Hematopoietic multipotent progenitor cell treated with erythropoietin and hydrocortisone succinate and interleukin-3 and kit ligand, for 6 days (in vitro differentiated cells): ENCODE results near the gene RGS11.

Source experiments
- DNase-seq: peaks from one replicate; pipeline ENCODE4 v3.0.0-alpha.2; 2015

The RGS11 gene

DNA sequence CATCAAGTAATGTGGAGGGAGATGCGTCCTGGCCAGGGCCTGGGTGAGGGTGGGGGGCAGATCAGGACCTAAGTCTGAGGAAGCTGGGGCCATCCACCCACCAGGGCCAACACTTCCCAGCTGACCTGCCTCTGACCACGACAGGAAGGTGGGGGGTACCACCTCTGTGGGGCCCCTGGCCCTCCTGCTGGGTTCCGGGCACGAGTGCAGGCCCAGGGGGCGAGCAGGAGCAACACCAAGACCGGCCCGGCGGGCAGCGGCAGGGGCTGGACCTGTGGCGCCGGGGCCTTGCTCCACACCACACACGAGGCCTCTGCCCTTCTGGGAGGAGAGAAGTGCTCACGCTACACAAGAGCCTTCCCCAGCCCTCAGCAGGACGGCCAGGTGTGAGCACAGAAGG is 20.5 kb upstream of the RGS11 start:
- DNase-seq: no peak

DNA sequence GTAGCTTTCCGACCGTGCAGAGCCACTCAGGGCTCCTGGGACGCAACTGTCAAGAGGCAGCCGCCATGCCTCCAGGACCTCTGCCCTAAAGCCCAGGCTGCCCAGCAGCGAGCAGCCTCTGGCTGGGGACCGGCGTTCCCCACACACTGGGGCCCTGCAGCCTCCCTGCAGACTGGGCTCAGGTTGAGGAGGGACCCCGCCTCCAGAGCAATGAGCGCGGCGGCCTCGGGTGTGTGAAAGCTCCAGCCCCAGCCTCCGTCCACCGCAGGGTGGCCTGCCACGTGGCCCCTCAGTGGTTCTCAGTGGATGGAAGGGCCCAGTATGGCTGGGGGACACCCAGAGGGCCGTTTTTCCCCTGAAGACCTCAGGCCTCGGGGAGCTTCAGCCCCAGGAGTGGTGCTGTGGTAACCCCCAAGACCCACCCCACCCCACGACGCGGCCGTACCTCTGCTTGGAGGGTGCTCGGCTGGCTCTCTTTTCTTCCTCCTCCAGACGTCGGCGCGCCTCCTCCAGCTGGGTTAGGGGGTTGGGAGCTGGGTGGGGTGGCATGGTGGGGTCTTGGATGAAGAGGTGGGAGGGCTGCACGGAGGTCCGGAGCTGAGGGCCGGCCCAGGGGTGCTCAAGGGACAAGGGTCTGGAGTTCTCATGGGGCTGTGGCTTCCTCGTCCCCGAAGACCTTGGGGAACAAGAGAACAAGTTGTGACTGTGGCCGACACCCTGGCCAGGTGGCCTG is 17.5 kb upstream of the RGS11 start:
- no peak for DNase-seq

DNA sequence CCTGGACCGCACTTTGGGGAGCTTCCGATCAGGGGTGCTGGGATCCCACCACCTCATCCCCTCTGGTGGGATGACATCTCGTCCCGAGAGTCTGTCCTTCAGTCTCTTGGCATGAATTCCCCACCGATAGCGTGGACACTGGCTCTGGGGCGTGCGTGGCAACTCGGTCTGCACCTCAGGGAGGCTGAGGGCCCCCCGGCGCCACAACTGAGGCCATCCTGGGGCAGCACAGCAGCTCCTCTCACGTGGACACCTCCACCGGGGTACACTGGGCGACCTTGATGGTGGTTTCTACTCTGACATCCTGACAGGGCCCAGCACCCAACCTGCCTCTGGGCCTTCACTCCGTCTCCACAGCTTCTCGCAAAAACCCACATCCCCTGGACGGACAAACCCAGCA is 15.8 kb upstream of the RGS11 start:
- DNase-seq: no peak

DNA sequence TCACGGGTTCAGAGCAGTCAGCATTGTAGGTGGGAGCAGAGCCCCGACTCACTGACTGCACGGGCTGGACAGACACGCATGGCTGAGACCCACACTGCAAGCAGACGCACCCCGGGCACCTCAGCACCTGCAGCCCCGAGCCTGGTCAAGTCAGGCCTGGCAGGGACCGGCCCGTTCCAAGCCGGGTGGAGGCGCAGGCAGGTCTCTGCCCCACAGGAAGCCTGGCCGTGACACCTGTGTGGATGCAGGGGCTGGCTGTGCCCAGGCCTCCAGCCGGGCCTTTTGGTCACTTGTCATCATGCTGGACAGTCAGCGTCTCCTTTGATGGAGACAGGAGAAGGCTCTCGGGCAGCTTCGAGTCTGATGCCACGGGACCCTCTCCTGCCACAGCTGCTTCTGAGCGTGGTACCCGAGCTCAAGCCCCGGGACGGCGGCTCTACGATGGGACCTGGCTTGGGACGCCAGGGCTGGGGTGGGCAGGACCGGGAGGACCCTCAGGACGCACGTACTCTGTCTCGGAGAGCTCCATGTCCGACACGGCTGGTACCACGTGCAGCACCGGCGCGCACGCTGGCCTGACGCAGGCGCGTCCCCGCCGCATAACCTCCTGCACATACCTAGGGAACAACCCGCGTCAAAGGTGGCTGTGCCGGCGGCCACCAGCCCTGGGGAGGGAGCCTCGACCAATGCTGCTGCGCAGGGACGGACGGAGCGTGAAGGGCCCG is 15.1 kb upstream of the RGS11 start:
- no peak for DNase-seq

DNA sequence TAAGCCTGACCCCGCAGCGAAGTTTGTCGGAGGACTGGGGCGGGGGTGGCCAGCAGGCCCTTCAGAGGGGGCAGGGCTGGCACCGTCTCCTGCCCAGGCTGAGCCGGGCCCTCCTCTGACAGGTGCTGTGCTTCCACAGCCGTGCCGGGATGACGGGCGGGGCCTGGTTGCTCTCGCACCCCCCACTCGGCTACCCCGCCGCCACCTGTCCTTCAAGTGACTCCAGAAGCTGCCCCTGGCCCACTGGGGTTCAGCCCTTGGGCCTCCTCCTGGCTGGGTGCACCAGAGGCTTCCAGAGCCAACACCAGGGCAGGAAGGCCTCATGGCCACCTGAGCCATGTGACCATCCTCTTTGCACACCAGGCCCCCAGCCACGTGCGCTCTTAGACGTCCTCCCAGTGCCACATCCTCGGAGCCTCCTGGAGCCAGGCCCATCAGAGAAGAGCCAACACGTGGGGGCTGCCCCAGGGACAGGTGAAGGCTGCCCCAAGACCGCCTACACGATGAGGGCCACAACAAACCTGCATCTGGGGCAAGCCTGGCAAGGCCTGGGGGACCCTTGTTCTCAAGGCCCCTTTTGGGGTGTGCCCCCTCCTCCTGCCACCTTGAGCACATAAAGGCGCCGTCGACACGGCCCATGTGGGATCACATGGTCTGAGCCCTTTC is 14.4 kb upstream of the RGS11 start:
- no peak for DNase-seq

DNA sequence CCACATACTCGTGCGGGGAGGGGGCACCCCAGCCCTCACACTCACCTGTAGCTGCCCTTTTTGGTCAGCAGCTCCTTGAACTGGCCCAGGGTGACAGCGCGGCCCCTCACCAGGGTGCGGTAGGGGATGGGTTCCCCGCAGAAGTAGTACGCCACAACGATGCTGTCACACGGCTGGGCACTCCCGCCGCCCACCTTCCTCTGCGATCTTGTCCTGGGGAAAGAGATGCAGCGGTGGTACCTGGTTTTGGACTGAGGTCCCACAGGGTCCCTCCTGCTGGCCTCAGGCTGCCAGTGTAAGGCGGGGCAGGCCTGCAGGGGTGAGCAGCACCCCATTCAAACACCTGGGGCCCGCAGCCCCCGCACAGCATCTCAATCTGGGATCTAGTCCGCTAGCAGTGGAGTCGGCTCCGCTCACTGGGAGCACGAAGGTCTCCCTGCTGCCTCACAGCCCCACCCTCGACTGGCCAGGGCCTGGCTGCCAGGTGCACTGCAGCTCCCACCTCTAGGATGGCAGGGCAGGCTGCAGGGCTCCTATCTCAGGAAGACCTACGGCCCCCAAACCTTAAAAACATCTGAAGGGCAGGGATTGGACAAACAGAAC is 13.8 kb upstream of the RGS11 start:
- no peak for DNase-seq

DNA sequence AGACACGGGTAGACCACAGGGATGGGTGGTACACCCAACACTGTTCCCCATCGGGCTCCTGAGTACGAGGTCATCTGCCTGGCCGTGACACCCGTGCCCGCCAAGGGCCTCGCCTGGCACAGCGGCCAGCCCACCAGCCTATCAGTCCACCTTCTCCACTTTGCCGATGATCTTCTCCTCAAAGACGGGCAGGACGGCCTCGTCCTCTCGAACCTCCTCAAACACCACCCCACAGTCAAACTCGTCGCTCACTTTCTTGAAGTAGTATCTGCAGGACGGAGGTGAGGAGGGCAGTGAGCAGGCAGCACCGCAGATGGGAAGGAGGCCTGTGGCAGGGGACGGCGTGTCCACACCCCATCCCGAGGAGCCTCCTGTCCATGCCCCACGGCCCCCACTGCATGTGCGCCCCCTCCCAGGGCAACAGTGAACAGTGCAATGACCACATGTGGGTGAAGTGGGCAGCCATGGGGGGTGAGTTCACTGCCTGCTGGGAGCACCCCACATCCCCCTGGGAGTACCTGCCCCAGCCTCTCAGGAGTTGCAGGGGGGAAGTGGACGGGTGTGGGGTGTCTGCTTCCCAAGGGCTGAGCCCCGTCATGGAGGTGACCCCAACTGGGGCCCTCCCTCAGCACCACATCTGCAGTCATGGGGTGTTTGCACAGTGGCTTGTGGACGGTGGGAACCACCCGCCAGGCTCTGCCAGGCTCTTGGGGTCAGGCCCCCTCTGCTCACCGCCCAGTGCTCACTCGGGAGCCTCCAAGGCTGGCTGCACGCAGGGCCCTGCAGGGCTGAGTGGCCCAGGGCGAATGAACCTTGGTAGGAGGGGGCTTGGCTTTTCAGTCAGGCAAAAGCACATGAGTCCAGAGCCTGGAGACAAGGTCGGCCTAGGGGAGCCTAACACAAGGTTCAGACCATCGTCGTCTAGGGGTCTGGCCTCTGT is 12.5 kb upstream of the RGS11 start:
- DNase-seq: no peak

DNA sequence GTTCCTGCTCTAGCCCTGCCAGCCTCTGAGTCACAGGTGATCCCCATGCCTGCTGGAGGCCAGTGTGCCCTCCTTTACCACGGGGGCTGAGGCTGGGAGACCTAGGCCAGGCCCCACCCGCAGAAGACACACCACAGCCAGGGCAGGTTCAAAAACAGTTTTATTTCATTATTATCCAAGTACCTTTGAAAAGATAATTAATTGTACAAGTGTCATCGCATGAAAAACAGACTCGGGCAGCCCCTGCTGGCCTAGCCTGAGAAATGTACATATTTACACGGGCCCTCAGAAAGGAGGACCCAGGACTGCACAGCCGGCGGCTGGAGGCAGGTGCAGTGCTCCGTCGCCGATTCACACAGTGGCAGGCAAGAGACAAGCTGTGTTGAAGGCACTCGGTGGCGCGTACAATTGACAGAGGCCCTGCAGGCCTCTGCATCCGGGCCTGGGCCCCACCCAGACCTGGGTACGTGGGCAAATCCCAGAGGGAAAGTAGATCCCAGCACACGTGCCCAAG is 11.6 kb upstream of the RGS11 start:
- no peak for DNase-seq

DNA sequence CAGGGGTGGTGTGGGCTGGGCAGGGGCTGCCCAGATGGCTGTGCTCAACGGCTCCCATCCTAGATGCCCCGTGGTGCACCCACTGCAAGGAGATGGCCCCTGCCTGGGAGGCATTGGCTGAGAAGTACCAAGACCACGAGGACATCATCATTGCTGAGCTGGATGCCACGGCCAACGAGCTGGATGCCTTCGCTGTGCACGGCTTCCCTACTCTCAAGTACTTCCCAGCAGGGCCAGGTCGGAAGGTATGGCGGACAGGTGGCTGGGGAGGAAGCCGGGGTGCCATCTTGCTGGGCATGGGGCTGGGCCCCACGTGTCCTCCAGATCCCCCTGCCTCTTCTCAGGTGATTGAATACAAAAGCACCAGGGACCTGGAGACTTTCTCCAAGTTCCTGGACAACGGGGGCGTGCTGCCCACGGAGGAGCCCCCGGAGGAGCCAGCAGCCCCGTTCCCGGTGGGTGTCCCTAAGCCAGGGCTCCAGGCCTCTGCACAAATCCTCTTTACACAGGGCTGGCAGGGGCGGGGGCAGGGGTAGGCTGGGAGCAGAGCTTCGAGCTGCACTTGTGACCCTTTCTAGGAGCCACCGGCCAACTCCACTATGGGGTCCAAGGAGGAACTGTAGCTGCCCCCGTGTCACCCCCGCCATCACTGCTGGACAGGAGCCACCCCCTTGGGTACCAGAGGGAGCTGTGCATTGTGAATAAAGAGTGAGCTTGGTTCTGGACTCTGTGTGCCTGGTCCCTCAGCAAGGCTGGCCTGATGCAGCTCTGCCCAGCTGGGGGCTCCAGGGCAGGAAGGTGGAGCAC is 10.9 kb upstream of the RGS11 start:
- DNase-seq: no peak

DNA sequence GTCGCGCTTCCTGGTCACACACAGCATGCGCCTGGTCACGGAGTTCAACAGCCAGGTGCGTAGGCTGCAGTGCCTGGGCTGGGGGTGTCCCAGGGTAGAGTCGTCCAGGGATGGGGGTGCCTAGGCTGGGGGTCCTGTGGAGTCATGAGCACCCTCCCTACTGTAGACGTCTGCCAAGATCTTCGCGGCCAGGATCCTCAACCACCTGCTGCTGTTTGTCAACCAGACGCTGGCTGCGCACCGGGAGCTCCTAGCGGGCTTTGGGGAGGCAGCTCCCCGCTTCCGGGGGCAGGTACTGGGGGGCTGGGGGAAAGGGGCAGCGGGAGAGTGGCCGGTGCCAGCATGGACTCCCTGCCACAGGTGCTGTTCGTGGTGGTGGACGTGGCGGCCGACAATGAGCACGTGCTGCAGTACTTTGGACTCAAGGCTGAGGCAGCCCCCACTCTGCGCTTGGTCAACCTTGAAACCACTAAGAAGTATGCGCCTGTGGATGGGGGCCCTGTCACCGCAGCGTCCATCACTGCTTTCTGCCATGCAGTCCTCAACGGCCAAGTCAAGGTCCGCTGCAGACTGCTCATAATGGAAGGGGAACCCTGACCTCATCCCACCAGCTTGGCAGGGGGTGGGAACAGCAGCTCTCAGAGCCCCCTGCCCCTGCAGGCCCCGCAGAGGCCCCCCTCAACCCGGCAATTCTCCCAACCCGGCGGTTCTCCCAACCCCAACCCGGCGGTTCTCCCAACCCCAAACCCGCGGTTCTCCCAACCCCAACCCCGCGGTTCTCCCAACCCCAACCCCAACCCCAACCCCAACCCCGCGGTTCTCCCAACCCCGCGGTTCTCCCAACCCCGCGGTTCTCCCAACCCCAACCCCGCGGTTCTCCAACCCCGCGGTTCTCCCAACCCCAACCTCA is 9.7 kb upstream of the RGS11 start:
- DNase-seq: no peak

DNA sequence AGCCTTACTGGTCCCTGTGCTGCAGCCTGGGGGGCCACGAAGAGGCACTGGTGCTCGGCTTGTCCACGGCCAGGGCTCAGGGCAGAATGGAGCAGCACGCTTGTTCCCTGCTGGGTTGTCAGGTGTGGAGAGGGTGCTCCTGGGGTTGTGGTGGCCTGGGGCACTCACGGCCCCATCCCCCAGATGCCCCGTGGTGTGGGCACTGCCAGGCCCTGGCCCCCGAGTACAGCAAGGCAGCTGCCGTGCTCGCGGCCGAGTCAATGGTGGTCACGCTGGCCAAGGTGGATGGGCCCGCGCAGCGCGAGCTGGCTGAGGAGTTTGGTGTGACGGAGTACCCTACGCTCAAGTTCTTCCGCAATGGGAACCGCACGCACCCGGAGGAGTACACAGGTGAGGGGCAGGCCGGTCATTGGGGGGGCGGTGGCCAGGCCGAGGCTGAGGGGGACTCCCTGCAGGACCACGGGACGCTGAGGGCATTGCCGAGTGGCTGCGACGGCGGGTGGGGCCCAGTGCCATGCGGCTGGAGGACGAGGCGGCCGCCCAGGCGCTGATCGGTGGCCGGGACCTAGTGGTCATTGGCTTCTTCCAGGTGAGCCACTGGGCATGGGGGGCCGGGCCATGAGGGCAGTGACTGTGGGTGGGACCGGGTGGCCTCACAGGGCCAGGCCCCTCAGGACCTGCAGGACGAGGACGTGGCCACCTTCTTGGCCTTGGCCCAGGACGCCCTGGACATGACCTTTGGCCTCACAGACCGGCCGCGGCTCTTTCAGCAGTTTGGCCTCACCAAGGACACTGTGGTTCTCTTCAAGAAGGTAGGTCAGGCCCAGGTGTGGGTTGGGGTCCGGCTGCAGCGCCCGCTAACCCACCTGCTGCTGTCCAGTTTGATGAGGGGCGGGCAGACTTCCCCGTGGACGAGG is 8.7 kb upstream of the RGS11 start:
- DNase-seq: no peak

DNA sequence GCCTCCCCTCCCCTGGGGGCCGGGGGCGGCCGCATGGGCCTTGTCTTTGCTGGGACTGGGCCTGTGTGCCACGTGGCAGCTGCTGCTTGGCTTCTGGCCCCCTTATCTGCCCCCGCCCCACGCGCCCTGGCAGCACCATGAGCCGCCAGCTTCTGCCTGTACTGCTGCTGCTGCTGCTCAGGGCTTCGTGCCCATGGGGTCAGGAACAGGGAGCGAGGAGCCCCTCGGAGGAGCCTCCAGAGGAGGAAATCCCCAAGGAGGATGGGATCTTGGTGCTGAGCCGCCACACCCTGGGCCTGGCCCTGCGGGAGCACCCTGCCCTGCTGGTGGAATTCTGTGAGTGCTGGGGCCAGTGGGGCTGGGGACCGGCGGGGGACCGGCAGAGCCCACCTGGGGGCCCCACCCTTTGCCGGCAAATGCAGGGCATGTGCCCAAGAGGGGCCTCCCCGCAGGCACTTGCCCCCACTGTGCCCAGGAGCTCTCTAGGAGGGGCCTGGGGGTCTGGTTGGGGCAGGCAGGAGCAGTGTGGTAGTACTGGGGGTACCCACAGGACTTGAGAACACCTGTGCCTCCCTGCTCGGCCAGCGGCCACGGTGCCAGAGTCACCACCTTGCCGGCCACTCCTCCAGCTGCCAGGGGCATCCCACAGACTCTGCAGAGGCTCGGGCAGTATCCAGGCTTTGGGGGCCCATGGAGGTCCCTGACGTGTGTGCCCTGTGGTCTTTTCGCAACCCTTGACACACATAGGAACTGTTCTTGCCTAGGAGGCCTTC is 7.5 kb upstream of the RGS11 start, which contains the start of gene PDIA2:
Gene PDIA2 (plus strand): TSS at position 132 of the 773 bp plus-strand sequence. CDS start 6 bp downstream, at position 138.
- DNase-seq: peak; percentile 43

DNA sequence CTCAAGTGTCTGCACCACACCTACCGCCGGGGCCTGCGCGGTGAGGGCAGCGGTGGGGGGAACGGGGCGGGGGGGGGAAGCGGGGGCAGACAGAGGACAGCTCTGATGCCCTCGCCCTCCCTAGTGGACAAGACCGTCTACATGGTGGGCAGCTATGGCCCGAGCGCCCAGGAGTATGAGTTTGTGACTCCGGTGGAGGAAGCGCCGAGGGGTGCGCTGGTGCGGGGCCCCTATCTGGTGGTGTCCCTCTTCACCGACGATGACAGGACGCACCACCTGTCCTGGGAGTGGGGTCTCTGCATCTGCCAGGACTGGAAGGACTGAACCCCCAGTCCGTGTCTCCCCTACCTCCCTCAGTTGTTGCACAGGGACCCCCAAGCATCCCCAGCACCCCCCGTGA is 6.7 kb upstream of the RGS11 start:
- no peak for DNase-seq

DNA sequence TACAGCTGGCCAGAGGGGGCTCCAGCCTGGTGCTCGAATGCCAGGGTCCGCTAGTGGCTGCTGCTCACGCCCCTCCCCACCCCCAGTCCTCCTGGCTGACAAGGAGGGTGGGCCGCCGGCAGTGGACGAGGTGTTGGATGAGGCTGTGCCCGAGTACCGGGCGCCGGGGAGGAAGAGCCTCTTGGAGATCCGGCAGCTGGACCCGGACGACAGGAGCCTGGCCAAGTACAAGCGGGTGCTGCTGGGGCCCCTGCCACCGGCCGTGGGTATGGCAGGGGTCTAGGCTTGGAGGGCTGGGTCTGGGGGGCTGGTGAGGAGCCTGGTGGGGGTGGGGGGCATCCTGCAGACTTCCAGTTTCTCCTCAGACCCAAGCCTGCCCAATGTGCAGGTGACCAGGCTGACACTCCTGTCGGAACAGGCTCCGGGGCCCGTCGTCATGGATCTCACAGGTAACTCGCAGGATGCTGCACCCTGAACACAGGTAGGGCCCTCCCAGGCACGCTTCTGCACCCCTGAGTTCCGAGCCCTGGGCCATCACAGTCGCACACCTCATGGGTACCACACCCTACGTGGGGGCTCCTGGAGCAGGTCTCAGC is 6.0 kb upstream of the RGS11 start:
- DNase-seq: no peak

DNA sequence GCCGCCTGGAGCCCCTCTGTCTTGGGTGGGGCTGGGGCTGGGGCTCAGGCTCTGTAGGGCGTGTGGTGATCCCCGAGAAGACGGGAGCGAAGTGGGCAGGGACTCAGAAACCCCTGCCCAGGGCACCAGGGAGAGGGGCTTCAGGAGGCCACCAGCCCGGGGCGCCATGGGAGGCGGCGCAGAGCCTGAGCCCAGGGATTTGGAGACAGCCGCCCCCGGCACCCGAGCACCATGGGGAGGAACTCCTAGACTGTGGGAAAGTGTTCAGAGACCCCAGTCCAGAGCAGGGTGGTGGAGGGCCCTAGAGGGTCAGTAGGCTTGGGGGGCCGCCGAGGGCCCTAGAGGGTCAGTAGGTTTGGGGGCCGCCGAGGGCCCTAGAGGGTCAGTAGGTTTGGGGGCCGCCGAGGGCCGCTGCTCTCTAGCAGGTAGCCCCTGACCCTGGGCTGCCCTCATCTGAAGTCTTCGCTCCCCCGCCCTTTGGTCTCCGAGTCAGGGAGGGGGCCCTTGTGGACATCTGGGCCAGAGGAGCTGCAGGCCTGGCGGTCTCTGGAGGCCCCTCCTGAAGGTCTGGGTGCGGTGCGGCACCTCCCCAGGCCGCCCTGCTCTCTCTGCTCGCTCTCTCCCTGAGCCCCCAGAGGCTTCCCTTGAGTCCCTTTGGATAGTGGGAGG is 5.4 kb upstream of the RGS11 start:
- DNase-seq: no peak

DNA sequence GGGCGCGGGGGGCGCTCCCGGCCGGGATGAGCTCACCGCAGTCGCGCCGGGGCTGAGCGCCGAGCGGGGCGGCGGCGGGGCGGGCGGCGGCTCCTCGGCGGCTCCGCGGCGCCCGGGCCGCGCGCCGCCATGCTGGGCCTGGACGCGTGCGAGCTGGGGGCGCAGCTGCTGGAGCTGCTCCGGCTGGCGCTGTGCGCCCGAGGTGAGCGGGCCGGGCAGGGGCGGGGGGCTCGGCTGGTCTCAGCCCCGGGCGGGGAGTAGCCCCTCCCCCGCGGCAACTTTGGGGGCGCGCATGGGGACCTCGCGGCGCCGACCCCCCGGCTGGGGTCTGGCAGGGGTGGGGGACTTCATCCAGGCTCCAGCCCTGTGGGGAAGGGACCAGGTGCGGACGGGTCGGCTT is 4.8 kb upstream of the RGS11 start, which contains the start of gene ARHGDIG:
Gene ARHGDIG (plus strand): TSS at position 40 of the 400 bp plus-strand sequence. CDS start 90 bp downstream, at position 130.
- DNase-seq: no peak

DNA sequence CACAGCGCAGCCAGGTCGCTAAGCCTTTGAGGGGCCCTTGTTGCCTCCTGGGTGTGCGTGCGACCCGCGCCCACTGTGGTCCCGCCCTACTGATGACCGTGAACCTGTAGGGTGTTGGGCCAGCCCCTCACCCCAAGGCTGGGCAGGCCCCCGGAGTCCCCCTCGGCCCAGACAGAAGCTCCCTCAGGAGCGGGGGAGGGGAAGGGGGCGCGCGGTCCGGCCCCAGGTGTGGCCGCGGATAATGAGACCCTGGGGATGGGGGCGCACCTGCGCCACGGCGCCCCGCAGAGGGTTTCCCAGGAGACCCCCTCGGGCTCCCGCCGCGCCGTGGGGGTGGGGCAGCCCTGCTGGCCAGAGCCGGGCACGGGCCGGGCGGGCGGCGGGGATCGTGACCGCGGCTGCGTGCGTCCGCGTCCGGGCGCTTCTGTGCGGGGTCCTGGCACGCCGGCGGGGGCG is 4.3 kb upstream of the RGS11 start:
- no peak for DNase-seq
